Prostate gland (tissue), 2 donors: ENCODE results near the gene PPWD1.

Source experiments
- CTCF ChIP-seq, 4 experiments: fragments of 200-600 bp in 2 of 4; fragments of 450-650 bp in 2 of 4; sonication (generic) in 2 of 4; IDR thresholded peaks; 1 replicate in 3 of 4; 2 replicates in 1 of 4; pipeline ENCODE4 v1.5.1; 2016 to 2019; ENCODE audit warnings: antibody characterized with exemption in 4 of 4, mild to moderate bottlenecking in 2 of 4, moderate library complexity in 2 of 4
- POLR2A ChIP-seq: fragments of 450-650 bp; IDR thresholded peaks from one replicate; pipeline ENCODE4 v1.6.1; 2016; ENCODE audit warnings: antibody characterized with exemption, mild to moderate bottlenecking
- POLR2AphosphoS5 ChIP-seq: sonication (generic); formaldehyde crosslinking; IDR thresholded peaks from one replicate; pipeline ENCODE4 v1.6.1; 2017; ENCODE audit warnings: antibody characterized with exemption

GRCh38 chr5:65625743-65626142 is 62.6 kb downstream of the PPWD1 start:
- TF ChIP-seq CTCF (IDR thresholded peaks at IDR 0.05) (no peak), POLR2A (no peak), POLR2AphosphoS5 (no peak)
